Globus pallidus (tissue), 1 donor: ENCODE results near the gene WNT7A.

Experiments used
- DNase-seq: peaks from one replicate; pipeline ENCODE4 v3.0.0-alpha.2; 2015; ENCODE audit warnings: low spot score

WNT7A gene

DNA sequence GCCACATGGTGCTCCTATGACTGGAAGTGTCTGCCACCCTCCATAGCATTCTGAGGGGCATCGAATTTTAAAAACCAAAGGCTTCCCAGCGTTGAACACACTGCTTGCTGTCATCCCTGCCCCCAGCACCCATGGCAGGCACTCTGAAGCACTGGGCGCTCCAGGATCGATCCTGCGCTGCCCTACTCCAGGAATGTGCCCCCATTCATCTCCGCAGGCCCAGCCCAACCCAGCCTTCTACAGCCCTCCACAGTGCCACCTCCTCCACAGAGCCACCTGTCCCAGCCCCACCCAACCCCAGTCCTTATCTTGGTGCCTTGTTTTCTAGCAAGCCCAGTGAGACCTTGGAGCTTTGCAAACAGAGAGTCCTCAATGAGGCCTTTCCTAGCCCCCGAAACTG lies 52.2 kb downstream of the WNT7A start:
- no peak for DNase-seq

DNA sequence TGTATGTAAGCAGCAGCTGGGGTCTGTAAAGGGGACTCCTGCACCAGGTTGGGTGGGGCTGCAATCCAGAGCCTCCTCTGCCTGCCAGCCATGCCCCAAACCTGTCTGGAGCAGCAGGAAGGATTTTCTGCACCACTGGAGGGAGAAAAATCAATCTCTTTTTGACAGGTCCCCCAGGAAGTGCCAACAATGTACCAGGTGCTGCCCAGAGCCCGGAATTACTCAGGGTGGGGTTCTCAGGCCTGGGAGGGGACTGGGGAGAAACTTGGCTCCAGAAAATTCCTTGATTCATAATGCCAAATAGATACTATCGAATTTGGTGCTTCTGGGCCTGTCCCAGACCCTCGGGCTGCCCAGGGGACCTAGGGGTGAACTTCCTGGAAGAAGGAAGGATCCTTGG lies 52.6 kb downstream of the WNT7A start:
- DNase-seq = no peak

DNA sequence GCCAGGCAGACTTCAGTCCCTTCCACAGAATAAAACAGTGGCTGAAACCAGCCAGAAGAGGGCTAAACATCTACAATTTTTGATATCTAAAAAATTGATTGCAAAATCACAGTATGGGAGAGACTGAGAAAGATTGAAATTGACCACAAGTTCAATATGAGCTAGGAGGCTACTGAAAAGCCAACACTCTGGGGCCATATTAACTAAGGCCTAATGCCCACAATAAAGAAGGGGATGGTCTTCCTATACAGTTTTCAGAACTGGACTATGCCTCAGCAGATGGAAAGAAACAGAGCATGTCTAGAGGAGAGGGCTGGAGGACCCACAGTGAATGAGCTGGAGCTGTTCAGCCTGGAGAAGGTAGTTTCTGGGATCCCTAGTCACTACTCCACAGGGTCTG lies 53.2 kb downstream of the WNT7A start:
- no peak for DNase-seq

DNA sequence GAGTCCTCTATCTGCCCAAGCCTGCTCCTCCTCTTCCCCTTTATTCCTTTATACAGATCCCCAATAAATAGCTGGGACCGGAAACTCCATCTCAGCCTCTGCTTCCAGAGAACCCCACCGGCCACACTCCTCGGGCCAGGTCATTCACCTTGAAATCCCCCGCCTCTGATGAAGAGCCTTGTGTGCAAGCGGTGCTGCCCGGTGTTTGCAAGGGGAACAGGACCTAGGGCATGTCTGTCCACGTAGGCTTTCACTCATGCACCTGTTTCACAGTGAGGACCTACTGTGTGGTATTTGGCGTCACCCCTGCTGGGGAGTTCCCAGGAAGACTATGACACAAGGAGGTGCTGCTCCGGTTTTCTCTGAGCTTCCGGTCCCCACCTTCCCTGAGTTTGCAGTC lies 54.0 kb downstream of the WNT7A start:
- DNase-seq = no peak

DNA sequence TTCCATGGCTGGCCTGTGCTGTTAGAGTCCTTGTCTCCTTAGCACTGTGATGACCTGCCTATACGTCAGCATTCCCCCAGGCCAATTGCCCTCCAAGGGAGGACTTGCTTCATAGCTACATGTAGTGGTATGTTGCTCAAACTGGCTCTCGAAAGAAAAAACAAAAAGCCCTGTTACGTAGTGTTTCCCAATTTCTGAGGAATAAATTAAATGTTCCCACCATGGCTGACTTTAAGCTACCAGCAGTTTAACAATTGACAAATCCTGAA lies 54.6 kb downstream of the WNT7A start:
- DNase-seq = no peak

DNA sequence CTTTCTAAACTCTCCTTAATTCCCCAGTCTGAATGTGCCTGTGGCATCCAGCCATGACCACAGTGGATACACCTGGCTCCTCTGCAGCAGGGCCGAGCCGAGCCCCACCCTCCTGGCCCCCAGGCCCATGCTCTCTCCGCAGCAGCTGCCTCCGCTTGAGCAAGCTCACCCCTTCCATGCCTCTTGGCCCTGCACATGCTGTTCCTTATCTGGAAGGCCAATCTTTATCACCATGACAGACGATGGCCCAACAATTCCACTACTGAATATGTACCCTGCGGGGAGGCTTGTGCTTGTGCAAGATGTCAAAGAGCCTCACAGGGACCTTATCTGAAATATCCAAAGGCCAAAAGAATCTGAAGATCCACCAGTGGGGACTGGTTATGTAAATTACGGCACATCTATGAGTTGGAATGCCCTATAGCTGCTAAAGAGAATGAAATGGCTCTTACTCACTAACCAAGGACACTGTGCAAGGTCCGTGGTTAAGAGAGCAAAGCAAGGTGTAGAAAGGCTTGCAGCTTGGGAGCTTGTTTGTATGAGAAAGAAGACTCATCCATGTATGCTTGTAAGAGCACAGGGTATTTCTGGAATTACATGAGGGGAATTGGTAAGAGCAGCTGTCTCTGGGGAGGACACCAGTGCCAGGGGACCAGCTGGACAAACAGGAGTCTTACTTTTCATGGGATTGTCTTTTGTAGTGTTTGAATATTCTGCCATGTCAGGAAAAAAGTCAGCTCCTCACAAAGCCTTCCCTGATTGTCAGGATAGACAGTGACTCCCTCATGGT lies 55.2 kb downstream of the WNT7A start:
- DNase-seq = no peak

DNA sequence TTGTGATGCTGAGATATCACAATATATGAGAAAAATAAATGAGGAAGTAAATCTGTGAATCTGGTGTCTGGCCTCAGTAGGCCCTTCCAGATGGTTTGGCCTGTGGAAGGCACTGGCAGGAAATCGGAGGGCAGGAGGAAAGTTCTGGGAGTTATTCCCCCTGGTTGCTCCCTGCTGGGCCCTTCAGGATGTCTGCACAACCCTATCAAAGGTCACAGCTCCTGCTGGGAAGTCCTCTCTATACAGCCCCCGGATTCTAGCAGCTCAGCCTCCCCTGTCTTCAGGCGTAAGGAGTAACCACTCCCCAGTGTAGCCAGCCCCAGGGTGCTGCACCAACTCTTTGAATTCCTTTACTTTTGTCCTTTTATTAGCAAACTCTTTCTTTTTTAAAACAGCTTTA lies 56.2 kb downstream of the WNT7A start:
- DNase-seq = no peak

DNA sequence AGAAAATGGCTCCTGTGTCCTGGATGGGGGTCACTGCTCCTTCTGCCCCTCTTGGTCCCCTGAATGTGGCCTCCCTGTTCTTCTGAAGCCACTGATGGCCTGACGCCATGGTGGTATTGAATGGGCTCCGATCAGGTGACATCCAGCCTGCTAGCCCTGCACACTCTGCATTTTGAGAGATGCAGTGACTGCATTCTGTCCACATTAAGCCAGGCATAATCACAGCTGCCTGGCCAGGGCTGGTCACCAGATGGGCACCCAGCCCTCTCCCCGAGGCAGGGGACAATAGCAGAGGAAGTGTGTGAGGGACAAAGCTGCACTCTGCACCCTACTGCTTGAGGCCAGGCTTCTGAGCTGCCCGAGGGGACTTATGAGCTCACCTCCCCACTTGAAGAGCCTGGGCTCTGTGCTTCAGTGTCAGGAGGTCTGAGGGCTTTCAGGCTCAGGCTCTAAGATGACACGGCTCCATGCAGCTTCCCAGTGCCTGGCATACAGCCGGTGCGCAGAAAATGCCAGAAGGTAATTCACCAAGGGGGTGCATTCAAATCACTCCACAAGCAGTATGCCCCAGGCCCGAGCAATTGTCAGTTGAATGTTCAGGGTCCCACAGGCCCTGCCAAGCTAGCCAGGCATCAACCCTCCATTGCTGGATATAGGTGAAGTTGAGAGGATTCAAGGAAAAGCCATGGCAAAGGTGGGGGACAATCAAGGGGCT lies 56.8 kb downstream of the WNT7A start:
- no peak for DNase-seq

DNA sequence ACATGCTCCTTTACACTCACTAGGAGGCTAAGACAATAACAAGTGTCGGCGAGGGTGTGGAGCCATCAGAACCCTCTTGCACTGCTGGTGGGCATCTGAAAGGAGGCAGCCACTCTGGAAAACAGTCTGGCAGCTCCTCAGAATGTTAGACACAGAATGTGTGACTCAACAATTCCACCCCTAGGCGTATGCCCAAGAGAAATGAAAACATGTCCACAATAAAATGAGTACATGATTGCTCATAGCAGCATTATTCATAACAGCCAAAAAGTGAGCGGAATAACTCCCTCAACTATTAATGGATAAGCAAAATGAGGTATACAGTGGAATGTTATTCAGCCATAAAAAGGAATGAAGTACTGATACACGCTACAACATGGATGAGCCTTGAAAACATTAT lies 57.8 kb downstream of the WNT7A start:
- no peak for DNase-seq

DNA sequence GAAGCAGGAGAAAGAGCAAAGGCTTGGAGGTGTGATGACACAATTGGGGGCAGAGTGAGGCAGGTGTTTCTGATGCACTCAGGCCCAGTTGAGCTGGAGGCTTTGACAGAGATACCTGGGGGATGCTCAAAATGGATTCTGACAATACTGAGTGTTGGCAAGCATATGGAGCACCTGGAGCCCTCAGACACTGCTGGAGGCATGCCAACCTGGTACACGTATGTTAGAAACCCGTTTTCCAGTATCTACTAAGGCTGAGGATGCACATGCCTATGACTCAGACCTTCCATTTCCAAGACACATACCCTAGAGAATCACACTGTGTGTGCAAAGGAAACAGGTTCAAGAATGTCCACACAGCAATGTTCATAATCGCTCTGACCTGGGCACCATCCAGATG lies 58.7 kb downstream of the WNT7A start:
- DNase-seq = no peak

DNA sequence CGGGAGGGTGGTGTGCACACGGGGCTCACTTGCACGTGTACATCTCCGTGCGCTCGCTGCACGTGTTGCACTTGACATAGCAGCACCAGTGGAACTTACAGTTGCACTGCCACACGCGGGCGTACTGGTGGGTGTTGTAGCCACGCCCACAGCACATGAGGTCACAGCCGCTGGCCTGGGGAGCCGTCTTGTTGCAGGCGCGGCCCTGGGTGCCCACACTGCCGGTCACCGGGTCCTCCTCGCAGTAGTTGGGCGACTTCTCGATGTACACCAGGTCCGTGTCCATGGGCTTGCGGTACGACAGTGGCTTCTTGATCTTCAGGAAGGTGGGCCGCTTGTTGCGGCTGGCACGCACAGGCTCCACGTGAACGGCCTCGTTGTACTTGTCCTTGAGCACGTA lies 61.0 kb downstream of the WNT7A start:
- DNase-seq = no peak

DNA sequence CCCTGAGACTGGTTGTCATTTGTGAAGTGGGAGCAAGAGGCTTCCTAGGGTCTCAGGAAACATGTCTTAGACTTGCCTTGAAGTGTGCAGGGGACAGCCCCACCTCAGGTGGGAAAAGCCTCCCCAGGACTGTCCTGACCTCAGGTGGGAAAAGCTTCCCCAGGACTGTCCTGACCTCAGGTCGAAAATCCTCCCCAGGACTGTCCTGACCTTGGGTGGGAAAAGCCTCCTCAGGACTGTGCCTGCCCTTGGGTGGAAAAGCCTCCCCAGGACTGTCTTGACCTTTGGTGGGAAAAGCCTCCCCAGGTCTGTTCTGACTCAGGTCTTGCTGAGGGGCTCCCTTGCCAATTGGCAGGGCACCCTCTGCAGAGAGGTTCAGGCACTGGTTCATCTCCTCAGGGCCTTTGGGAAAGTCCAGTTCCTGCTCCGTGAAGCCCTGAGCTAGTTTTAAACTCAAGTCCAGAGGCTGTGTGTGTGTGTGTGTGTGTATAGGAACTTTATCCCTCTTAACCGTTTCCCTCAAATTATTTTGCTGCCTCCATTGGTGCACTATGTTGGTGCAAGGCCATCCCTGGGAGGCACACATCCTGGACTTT lies 64.7 kb downstream of the WNT7A start:
- no peak for DNase-seq

DNA sequence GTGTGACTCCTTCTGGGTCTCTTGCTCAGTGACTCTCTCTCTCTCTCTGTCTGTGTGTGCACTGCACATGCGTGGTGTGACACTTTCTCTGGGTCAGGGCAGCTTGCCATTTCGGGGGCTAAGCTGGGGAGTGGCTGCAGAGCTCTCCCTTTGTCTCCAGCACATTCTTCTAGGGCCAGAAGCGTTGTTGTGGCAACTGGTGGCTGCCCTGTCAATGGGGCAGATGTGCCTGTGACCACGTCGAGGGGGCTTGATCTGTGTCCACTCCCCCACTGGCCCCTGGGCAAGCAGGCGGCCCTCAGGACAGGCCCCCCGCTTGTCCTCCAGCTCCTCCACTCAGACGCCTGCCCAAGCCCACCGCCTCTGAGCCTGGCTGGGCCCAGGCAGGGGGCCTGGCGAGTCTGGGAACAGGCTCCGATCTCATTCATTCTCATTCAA lies 67.8 kb downstream of the WNT7A start:
- peak; percentile 67 for DNase-seq

DNA sequence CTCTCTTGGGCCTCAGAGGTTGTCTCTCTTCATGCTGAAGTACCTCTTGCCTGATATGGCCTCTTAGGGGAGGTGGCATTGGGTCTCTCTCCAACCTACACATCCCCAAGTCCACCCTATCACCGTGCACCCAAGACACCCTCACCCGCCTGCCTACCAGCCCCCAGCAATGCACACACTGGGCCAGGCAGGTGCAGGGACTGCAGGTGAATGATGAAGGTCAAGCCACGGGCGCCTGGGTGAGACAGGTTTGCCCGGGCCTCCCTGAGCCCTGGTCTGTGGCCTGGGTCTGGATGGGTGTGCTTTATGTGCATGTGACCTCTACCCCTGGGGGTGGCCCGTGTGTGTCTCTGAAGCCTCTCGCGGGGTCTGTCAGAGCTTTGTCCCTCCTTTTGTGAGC lies 68.3 kb downstream of the WNT7A start:
- DNase-seq = no peak

DNA sequence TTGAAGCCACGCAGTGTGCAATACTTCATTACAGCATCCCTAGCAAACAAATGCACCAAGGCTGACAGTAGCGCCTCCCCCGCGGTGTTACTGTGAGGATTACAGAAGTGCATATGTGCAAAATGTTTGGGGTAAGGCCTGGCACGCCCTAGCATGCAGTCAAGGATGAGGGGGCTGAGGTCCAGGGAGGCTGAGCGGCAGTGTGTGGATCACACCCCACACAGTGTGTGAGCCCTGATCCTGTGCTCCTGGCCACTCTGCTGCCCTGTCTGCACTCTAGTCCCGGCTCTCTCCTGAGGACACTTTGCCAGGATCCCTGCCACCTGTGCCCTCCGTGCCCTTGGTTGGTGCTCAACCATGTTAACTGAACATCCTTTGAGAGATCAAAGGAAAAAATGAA lies 71.3 kb downstream of the WNT7A start:
- DNase-seq = no peak

DNA sequence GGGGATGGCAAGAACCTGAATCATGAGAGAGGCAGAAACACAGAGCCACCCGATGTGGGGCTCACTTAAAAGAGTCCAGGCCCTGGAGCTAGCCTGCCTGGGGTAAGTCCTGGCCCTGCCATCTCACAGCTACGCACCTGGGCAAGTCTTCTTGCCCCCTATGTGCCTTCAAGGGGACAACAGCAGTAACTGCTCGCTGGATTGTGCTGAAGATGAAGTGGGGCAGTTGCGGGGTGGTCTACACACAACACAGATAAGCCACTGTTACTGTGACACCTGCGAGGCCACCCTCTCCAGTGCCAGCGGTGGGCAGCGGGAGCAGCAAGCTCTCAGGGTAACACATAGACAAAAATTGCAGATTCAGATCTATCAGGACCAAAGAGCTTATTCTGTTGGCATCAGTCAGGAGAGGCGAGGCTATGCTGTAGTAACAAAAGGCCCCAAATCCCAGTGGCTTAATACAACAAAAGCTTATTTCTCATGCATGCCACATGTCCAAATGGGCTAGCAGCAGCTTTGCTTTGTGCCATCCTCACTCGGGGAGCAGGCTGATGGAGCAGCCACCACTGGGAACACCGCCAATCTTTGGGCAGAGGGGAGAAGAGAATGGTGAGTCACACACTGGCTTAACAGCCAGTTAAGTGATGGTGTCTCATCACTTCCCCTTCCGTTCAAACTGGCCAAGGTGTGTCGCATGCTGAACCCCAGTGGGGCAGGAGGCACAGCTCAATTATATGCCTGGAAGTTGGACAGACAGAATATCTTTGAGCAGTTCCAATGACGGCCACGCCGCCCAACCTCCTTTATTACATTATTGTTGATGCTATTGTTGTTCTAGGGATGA lies 78.3 kb downstream of the WNT7A start:
- no peak for DNase-seq

DNA sequence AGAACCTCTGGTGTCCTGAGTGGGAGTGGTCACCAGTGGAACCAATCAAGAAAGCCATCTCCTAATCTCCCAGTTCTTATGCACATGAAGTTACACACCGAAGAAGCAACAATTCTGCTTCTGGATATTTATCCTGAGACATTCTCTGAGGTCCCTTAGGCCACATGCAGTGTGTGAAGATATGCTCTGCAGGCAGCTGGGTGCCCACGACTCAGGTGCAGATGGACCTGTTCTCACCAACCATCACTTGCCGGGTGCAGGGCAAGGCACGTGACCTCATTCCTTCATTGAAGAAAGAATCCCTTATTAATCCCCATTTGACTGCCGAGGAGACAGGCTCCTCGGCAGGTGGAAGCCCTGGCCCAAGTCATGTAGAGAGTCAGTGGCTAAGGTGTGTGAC lies 79.8 kb downstream of the WNT7A start:
- no peak for DNase-seq

DNA sequence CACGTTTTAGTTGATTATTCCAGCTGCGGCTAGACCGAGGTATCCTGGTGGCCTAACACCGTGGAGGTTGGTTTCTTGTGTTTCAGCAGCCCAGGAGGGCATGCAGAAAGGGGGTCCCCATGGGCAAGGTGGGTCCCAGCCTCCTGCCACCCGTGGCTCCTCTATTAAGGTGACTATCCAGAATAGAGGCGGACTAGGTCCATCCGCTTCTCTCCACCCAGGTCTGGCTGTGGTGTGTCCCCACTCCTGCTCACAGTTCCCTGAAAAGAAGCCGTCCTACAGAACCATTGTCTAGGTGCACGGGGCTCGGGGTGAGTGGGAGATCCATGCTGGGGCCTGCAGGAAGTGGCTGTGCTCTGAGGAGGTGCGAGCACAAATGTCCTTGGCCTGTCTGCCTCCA lies 81.5 kb downstream of the WNT7A start:
- DNase-seq = no peak

DNA sequence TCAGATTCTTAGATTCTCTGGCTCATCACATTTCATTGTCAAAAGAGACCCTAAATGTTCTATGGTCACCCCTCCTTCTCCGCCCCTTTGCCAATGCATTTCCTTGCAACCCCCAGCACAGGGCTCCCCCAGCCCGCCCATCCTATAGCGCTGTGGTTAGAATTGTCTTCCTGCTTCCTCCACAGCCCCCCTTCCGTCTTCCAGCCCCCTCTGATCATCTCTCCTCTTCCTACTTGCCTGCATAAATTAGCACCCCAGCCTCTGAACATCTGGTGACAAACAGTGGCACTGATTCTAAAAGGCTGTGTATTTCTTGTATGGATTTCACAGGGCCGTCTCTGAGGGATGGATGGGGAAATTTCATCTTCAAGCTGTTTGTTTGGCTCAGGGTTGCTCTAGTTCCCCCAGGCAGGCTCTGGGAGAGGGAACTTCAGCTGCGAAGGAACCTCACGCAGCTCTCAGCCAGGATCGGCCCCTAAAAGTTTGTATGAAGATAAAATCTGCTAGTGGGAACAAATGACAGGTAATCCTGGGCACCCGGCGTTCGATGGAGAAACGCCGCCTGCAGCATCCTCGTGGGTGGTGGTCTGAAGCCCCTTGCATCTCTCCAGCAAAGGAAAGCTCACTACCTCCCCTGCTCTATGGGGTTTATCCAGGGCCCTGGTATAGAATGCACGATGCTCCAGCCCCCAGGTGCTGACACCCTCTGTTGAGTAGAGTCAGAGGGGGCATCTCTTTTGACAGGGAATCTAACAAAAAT lies 83.0 kb downstream of the WNT7A start:
- no peak for DNase-seq

DNA sequence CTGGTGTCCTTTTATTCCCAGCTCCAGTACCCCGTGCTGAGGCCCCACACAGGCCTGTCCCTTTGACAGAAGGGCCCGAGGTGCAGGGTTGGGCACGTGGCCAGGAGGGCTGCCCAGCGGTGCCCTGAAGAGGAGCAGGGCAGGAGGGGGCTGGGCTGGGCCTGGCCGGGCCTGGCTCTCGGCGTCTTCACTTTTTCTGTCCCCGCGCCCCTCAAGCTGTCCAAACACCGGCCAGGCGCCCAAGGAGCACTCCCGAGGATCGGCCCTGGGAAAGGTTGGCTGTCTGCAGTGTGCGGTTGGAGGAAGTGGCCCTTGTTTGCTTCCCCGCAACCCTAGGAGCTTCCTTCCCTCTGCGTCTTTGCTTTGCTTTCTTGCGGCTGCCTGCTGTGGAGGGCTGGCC lies 84.1 kb downstream of the WNT7A start:
- no peak for DNase-seq

DNA sequence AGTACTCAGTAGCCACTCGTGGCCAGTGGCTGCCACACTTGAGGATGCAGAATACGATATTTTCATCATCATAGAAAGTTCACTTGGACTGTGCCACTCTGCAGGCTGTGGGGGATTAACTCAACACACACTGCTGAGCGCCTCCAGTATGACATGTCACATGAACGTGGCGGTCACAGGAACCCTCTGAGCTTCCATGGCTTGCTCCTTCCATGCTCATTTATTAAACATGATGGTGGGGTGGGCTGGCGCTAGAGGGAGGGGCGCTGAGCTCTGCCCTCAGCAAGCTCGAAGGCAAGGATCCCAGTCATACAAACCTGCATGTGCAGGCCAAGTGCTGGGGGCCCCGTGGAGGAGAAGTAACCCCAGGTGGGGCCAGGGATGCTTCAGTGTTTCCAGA lies 85.5 kb downstream of the WNT7A start:
- DNase-seq = no peak

DNA sequence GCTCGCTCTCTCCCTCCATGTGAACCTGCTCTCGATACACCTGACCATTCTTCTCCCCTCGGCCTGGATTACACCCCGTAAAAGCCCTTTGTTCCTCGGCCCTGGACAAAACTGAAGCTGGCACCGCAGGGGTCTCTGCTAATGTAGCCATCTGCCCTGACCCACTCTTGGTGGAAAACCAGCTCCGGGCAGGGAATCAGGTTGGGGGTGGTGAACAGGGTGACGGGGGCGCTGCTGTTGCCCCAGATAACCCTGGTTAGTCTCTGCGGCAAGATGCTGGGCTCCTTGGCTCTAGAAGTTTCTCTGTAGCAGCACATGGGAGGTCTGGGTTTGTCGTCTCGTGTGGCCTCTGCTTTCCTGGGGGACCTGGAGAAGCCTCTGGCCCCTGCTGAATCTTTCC lies 86.4 kb downstream of the WNT7A start:
- DNase-seq = no peak
